GM18951 (cell line): ENCODE results near the gene SLC35G3.

Experiments
- POLR2A ChIP-seq: IDR thresholded peaks from 4 replicates; pipeline ENCODE4 v1.6.1; 2011; ENCODE audit warnings: mild to moderate bottlenecking; ENCODE audit not compliant: insufficient read length, insufficient read depth; ENCODE audit errors: extremely low read depth
- in situ Hi-C: fragments of 300-500 bp; cut with MboI; formaldehyde crosslinking; loops from one replicate; pipeline ENCODE4 v1.12.0; 2022; ENCODE audit warnings: low sequenced_read_pairs, mixed read lengths, inconsistent platforms; ENCODE audit not compliant: unreplicated experiment

Gene SLC35G3

DNA sequence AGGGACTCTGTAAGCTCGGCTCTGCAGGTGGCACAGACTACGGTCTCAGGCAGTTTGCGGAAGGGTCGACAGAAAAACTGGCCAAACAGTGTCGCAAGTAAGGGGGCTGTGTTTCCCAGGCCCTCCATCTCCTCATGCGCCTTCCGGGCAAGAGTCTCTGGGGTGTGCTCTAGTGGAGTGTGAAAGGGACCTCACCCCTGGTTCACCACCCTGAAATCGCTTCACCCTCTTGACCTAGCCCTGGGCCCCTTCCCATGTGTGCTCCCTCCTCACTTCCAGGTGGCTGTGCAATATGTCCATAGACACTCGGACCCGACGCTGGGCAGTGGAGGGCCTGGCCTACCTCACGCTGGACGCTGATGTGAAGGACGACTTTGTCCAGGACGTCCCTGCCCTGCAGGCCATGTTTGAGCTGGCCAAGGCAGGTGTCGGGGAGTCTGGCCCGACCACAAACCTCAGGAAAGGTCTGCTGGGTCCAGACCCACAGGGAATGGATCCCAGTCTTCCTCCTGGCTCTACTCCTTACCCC lies 24.3 kb downstream of the SLC35G3 start:
- in situ Hi-C loops, result loop anchor here (10.0 to 25.0 kb wide), 2 partner anchors 365 to 567 kb away; partner anchors contain the start of genes RASL10B and SLFN12L
- no peak for TF ChIP-seq POLR2A

DNA sequence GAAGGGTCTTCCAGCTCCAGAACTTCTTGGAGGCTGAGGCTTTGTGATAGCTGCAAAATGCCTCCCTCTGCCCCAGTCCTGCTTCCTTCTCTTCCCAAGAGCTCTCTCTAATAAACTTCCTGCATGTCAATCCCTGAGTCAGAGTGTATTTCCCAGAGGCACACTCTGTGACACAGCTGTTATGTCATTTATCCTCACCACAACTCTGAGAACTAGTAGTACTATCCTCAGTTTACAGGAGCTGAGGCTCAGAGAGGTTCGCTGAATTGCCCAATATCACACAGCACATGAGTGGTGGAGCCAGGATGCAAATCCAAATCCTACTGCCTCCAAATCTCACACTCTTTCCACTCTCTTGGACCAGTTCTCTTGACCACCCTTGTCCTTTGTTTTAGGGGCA lies 26.5 kb downstream of the SLC35G3 start:
- no peak for TF ChIP-seq POLR2A
- in situ Hi-C loops, result loop anchor here (25.0 kb wide), 1 partner anchor 570 kb away; the partner anchor contains the start of gene RASL10B

DNA sequence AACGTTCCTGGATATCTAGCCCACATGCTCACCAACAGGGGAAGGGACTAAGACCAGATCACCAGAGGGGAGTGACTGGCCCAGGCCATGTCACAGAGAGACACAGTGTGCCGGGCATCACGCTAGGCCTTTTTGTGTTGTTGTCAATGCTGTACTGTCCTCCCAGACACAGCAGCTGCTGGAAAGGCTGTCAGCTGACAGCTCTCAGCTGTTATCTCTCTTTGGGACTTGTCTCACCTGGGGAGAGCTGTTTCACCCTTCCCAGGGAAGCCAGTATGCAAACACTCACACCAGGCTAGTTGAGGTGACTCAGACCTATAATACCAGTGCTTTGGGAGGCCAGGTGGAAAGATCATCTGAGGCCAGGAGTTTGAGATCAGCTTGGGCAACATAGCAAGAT lies 27.1 kb downstream of the SLC35G3 start:
- TF ChIP-seq POLR2A, result no peak
- in situ Hi-C loops, result loop anchor here (25.0 kb wide), 1 partner anchor 570 kb away; the partner anchor contains the start of gene RASL10B

DNA sequence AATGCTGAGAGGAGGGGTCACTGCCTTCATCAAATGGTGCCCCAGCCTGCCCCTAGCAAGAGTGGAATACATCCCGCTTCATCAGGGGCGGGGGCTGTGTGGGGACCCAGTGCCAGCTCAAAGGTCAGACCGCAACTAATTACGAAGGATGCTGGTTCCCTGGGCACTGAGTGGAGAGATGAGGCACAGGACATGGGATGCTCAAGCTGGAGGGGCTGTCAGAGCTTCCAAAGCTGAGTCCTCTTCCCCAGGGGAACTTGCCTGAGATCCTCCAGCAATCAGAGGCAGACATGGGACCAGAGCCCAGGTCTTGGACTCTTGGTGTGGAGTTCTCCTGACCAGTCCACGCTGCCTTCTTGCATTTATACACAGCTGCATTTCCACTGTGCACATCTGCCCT lies 27.7 kb downstream of the SLC35G3 start:
- in situ Hi-C loops, result loop anchor here (25.0 kb wide), 1 partner anchor 571 kb away; the partner anchor contains the start of gene RASL10B
- TF ChIP-seq POLR2A, result no peak

DNA sequence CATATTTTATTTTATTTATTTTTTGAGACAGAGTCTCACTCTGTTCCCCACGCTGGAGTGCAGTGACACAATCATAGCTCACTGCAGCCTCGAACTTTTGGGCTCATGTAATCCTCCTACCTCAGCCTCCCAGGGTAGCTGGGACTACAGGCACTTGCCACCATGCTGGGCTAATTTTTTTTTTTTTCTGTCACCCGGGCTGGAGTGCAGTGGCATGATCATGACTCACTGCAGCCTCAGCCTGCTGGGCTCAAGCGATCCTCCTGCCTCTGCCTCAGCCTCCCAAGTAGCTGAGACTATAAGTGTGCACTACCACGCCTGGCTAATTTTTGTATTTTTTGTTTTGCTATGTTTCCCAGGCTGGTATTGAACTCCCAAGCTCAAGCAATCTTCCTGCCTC lies 29.5 kb downstream of the SLC35G3 start:
- in situ Hi-C loops, result loop anchor here (25.0 kb wide), 1 partner anchor 573 kb away; the partner anchor contains the start of gene RASL10B
- TF ChIP-seq POLR2A, result no peak

DNA sequence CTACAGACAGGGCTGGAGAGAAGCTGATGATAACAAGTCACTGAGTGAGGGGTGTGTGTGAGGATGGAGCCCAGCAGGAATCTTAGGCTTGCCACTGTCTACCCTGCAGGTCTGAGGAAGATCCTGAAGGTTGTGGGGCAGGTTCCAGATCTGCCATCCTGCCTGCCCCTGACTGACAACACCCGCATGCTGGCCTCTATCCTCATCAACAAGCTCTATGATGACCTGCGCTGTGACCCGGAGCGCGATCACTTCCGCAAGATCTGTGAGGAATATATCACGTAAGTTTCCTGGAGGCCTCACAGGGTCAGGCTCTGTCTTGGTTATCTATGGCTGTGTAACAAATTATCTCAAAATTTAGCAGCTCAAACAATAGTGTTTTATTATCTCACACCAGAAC lies 30.3 kb downstream of the SLC35G3 start:
- no peak for TF ChIP-seq POLR2A
- in situ Hi-C loops, result loop anchor here (25.0 kb wide), 1 partner anchor 573 kb away; the partner anchor contains the start of gene RASL10B

GRCh38 chr17:35162755-35163154 lies 31.4 kb downstream of the SLC35G3 start:
- TF ChIP-seq POLR2A, result no peak
- in situ Hi-C loops, result loop anchor here (25.0 kb wide), 1 partner anchor 575 kb away; the partner anchor contains the start of gene RASL10B

DNA sequence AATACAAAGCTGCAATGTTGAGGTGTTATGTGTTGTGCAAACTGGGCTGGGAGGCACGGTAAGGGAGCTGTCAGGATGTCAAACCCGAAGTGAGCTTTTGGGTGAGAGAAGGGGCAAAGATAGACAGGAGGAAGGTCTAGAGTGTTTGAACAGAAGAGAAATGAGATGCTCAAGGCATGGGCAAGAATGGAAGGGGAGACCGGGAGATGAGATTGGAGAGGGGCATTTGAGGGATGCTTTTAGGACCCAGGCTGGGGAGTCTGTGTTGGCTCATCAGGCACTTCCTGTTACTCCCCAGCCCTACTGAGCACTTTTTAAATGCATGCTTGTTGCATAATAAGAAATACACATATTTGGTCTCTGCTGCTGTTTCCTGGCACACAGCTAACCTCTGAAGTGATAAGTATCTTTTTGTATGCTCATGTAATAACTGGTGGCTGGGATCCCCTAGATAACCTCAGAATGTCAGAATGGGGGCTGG lies 32.9 kb downstream of the SLC35G3 start:
- no peak for TF ChIP-seq POLR2A

GRCh38 chr17:35160354-35161201 lies 33.6 kb downstream of the SLC35G3 start:
- no peak for TF ChIP-seq POLR2A
- in situ Hi-C loops, result loop anchor here (25.0 kb wide), 1 partner anchor 577 kb away; the partner anchor contains the start of gene RASL10B

More for the DNA sequence above, 32.9 kb downstream of the SLC35G3 start:
- in situ Hi-C loops, result loop anchor here (25.0 kb wide), 1 partner anchor 576 kb away; the partner anchor contains the start of gene RASL10B

- in situ Hi-C loops, result loop anchor here (25.0 kb wide), 1 partner anchor 577 kb away; the partner anchor contains the start of gene RASL10B
- no peak for TF ChIP-seq POLR2A
Measured at GRCh38 chr17:35159940-35160339, 34.3 kb downstream of the SLC35G3 start.

GRCh38 chr17:35155246-35155645 lies 38.9 kb downstream of the SLC35G3 start:
- in situ Hi-C loops, result loop anchor here (25.0 kb wide), 1 partner anchor 582 kb away; the partner anchor contains the start of gene RASL10B
- TF ChIP-seq POLR2A, result no peak

DNA sequence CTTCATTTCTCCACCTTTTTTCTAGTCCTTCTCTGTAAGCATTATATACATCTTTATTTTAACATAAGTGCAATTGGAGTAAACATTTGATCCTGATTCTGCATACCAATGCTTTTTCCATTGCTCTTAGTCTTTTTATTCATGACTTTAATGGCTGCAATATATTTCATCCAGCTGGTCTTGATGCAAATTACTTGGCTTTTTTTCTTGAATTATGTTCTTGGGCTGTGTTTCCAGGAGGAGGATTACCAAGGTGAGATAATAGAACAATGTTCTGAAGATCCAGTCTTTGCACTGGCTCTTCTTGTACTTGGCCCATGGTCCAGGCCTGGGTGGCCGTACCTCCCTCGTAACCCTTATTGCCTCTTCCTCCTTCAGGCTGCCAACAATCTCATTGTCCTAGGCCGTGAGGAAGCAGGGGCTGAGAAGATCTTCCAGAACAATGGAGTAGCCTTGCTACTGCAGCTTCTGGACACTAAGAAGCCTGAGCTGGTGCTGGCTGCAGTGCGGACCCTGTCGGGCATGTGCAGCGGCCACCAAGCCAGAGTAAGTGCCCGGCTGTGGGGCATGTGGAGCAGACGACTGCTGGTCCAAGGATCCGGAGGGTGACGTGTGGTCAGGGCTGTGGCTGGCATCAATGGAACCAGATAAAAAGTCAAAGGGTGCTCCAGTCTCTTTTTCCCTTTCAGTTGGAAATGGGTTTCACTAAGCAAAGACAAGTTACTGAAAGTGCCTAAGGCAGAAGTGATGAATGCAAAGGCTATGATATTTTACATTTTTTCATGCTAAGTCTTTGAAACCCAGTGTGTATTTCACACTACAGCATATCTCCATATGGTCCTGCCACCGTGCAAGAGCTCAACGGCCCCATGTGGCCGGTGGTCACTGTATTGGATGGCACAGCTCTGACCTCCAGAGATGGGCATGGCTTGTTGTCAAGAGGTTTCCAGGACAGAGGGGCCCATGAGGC lies 39.7 kb downstream of the SLC35G3 start:
- TF ChIP-seq POLR2A, result no peak
- in situ Hi-C loops, result loop anchor here (25.0 kb wide), 1 partner anchor 583 kb away; the partner anchor contains the start of gene RASL10B
